GM19238 (cell line): ENCODE data around the gene DDX54.

ENCODE experiments used
- DNase-seq: peaks from one replicate; pipeline ENCODE4 v3.0.0; 2011; ENCODE audit warnings: low spot score; ENCODE audit not compliant: insufficient read length

Gene DDX54, protein sequence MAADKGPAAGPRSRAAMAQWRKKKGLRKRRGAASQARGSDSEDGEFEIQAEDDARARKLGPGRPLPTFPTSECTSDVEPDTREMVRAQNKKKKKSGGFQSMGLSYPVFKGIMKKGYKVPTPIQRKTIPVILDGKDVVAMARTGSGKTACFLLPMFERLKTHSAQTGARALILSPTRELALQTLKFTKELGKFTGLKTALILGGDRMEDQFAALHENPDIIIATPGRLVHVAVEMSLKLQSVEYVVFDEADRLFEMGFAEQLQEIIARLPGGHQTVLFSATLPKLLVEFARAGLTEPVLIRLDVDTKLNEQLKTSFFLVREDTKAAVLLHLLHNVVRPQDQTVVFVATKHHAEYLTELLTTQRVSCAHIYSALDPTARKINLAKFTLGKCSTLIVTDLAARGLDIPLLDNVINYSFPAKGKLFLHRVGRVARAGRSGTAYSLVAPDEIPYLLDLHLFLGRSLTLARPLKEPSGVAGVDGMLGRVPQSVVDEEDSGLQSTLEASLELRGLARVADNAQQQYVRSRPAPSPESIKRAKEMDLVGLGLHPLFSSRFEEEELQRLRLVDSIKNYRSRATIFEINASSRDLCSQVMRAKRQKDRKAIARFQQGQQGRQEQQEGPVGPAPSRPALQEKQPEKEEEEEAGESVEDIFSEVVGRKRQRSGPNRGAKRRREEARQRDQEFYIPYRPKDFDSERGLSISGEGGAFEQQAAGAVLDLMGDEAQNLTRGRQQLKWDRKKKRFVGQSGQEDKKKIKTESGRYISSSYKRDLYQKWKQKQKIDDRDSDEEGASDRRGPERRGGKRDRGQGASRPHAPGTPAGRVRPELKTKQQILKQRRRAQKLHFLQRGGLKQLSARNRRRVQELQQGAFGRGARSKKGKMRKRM

DNA sequence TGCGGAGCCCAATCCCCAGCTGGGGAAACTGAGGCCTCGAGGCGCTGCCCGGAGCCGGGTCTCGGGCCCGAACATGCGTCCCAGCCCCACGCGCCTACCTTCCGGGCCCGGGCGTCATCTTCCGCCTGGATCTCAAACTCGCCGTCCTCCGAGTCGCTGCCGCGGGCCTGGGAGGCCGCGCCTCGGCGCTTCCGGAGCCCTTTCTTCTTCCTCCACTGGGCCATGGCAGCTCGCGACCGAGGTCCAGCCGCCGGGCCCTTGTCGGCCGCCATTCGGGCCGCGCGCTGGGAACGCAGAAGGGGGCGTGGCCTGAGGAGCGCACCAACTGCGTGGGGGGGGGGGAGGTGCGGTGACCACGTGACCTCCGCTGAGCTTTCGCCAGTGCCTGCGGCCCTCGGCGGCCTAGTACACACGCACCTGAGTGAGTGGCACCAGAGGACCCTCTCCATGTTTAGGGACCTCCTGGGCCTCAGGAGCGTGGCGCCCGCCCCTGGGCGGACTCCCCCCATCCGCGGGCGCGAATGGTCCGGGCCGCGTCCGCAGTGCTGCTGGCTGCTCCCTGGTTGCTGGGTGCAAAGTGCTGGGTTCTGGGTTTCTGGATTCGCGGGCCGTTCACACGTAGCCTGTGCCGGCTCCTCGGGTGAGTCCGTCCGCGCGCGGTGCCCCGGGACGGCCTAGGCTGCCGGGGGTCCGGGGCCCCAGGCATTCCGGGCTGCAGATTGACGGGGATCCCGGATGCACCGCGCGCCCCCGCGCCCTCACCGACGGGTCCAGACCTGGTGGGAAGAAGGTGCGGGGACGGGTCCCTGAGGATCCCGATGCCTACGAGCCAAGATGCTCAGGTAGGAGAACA is at the start of gene DDX54, which contains the start of gene RITA1:
Gene DDX54 (minus strand): TSS at position 299 of the 853 bp plus-strand sequence. CDS start 27 bp downstream, at position 272.
Gene RITA1 (plus strand): TSS at position 542 of the 853 bp plus-strand sequence. CDS start 1,026 bp downstream, outside the sequence.
- peak; percentile 72 for DNase-seq

DNA sequence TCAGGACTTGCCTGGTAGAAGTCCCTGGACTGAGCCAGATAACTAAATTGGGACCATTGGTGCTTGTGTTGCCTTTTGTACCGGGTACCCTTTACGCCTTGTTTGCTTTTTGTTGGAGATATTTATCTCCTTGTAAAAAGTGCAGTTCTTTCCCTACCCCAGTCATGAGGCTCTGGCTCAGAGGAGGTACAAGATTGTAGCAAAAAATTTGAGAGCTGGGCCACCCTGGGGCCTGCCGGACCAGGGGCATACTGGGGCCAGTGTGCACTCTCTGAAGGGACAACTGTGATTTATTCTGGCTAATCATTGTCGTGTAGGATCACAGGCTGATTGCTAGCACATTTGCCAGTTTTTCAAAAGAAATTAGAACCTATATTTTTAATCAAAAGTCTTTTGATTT is 49.2 kb upstream of the DDX54 start:
- no peak for DNase-seq

DNA sequence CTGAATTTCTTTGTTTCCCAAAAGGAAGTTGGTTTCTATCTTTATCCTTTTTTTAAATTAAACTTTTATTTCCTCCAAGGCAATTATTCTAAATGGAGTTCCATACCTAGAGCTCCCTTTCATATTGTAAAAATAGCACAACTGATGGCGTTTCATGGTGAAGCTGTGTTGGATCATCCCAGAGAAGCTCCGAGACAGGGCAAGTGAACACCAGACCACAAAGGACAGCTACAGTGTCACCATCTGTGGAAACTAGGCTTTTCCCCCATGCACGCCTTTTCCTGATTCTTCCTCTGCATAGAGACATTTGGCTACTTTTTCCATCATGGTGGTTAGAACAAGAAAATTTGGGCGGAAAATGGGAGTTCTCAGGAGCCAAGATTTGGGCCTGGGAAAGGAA is 48.7 kb upstream of the DDX54 start:
- no peak for DNase-seq

DNA sequence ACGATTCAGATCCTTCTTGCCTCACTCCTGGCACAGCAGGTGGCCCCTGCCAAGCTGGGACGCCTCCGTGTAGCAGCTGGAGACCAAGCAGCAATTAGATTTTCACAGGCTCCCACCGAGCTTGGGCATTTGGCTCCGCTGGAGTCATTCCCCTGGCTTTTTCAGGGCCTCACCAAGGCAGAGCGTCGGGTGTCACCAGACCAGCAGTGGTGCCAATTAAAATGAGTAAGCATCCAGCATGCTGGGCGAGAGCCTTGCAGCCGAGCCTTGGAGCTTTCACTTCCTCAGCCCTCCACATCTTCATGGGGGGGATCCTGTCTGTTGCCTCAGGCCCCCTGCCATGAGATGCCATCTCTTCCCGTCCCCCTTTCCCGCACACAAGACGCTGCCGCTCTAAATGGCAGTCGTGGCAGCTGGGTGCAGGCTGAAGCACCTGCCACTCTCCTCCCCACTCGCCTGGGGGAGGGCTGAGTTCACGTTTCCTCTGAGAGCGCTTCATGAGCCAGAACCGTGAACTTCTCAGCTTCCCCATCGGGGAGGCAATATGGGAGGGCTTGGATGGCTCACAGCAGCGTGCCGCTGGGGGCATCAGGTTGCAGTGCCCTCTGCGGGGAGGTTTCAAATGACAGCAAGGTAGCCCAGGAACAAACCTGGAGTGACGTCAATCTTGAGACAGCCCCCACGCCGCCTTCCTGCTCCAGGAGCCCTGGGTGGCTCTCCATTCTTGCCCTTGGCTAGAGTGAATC is 47.7 kb upstream of the DDX54 start:
- DNase-seq, result peak; percentile 67

DNA sequence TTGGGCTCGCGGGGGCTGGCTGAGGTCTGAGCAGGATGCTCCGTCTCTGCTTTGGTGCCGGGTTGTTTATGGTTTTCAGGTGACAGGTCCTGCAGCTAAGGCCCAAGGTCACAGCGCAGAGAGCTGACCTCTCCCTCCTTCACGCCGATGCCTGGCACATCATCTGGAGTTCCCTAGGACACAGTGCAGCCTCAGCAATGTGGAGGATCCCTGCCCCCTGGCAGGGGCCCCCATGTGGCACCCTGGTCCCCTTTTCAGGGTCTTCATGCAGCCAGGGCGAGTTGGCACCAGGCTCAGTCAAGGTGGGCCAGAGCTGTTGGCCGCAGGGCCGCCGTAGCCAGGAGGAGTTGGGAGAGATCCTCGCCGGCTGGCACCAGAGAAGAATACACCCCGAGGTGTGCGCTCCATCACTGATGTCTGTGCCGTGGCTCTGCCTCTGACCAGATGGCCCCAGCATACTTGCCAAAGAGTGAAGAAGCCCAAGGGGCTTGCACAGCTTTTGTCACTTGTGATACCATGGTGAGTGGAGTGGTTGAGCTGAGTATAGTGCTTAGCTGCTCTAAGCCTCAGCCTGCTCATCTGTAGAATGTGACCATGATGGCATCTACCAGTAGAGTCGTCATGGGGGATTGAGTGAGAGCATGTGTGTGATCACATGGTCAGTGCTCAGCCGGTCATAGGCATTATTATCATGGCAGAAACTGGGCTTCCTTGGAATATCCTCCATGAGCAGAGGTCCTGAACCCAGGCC is 47.0 kb upstream of the DDX54 start:
- no peak for DNase-seq

DNA sequence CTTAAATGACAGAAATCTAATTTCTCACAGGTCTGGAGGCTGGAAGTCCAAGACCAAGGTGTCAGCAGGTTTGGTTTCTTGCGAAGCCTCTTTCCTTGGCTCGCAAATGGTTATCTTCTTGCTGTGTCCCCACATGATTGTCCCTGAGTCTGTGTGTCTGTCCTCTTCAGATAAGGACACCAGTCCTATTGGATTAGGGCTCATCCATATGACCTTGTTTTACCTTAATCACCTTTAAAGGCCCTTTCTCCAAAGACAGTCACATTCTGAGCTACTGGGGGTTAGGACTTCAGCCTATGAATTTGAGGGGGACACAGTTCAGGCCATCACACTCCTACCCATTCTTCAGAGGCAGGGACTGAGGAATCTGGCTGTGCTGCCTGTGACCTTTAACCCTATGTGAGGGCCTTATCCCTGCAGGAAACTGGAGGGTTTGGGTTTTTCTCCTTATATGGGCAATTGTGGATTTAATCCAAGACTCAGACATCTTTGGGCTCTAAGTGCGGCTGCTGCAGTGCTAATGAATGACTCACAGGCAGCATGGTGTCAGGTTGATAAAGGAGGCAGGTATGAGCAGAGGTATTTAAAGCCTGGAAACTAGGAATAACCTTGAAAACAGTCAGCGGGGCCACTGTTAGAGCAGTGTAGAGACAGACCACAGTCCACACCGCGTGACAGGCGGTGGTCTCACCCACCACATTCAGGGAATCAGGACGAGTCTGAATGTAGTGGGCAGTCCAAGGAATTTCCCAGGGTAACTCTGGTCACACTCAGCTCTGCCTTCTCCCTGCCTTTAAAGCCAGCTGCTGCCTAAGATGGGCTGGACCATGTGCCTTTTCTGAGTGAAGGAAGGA is 46.2 kb upstream of the DDX54 start:
- no peak for DNase-seq

DNA sequence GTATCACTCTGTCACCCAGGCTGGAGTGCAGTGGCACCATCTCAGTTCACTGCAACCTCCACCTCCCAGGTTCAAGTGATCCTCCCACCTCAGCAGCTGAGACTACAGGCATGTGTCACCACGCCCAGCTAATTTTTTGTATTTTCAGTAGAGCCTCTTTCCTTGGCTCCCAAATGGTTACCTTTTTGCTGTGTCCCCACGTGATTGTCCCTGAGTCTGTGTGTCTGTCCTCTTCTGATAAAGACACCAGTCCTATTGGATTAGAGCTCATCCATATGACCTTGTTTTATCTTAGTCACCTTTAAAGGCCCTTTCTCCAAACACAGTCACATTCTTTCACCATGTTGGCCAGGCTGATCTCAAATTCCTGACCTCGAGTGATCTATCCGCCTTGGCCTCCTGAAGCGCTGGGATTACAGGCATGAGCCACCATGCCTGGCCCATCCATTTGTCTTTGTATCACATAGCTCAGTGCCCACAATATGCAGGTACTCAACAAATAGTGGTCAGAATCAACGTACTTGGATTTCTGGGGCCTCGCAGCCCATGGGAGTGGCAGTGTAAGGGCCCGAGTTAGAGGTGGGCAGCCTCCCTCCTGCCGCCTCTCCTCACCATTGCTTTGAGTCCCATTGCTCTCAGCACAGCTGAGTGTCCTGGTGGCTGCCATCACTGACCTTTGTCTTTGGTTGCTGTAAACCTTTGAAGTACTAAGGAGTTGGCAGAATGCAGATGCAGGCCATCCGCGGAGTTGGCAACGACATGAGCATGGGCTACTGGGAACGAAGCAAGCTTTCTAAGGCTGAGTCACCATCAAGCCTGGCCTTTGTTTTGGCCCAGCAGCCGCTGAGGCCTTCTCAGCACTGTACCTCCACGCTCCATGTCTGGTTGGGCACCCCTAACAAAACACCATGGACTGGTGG is 45.3 kb upstream of the DDX54 start:
- DNase-seq, result no peak

DNA sequence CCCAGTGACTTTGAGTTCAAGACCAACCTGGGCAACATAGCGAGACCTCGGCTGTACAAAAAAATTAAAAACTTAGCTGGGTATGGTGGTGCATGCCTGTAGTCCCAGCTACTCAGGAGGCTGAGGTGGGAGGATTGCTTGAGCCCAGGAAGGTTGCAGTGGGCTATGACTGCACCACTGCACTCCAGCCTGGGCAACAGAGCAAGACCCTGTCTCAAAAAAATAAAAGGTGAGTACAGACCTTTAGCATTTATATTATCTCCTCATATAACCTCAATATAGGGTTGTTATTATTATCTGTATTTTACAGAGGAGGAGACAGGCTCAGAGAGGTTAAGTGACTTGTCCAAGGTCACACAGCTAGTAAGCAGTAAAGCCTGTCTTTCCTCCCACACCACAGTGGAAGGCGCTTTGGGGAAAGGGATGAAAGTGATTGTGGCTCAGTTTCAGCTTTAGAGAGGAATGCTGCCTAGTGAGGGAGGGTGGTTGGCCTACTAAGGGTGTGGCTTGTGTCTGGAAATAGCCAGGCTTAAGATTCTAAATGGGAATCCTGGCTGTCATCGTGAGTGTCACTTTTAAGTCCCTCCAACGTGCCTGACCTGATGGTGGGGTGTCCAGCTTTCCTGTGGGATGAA is 43.2 kb upstream of the DDX54 start:
- DNase-seq, result no peak

DNA sequence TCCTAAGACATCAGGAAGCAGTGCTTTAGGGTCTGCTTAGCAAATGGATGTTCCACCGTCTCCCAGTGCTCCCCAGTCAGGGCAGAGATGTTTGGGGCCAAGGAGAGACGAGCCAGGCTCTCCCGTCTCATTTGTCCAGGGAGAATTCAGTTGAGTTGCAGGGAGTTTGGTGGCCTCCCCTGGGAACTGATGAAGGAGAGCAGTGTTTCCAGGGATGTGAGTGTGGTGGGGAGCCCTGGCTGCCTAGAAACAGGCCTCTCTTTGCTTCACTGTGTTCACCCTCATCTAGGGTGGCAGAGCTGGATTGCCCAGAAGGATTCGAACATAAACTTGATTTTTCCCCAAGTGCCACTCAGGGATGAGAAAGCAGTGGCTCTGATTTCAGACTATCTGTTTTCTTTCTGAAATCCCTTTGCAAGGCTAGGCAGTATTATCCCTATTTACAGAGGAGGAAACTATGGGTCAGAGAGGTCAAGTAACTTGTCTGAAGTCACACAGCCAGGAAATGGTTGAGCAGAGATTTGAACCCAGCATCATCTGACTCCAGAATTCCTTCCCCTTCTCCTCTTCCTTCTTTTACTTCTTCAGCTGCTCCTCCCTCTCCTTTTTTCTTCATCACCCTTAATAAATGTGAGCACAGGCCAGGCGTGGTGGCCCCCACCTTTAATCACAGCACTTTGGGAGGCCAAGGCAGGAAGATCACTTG is 42.6 kb upstream of the DDX54 start:
- DNase-seq, result no peak

DNA sequence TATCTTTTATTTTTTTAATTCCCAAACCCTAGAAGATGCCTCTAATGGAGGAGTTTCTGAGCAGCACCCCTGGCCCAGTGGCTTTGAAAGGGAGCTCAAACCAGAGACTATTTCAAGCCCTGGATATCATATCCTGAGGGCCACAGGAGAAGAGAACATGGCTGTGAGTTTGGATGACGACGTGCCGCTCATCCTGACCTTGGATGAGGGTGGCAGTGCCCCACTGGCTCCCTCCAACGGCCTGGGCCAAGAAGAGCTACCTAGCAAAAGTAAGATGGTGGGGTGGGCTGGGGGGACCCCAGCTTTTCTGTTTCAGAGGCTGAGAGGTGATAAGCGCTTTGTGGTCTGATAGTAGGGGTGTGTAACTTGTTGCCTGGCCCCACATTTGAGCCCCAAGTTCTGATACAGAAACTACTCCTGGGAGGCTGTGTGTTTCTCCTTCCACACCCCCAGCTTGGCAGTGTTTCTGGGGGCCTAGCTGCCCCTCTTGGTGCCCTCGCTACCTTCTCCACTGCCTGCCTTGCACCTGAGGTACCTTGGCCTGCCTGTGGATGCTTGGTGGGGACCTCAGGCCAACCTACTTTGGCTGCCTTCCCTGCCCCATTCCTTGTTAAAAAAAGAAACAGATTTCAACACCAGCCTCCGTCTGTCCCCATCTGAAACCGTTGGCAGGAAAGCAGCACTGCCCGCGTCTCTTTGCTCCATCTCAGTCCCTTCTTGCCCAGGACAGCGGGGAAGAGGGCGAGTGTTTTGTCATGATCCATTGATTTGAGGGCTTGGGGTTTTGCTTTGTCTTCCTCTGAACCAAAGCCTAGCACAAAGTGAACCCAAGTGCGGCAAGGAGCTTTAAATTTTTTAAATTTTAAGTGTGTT is 41.7 kb upstream of the DDX54 start:
- no peak for DNase-seq

DNA sequence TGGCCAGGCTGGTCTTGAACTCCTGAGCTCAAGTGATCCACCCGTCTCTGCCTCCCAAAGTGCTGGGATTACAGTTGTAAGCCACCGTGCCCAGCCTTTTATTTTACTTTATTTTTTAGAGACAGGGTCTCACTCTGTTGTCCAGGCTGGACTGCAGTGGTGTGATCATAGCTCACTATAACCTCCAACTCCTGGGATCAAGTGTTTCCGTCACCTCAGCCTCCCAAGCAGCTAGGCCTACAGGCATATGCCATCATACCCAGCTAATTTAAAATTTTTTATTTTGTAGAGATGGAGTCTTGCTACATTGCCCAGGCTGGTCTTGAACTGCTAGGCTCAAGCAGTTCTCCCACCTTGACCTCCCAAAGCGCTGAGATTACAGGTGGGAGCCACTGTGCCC is 39.7 kb upstream of the DDX54 start:
- no peak for DNase-seq

DNA sequence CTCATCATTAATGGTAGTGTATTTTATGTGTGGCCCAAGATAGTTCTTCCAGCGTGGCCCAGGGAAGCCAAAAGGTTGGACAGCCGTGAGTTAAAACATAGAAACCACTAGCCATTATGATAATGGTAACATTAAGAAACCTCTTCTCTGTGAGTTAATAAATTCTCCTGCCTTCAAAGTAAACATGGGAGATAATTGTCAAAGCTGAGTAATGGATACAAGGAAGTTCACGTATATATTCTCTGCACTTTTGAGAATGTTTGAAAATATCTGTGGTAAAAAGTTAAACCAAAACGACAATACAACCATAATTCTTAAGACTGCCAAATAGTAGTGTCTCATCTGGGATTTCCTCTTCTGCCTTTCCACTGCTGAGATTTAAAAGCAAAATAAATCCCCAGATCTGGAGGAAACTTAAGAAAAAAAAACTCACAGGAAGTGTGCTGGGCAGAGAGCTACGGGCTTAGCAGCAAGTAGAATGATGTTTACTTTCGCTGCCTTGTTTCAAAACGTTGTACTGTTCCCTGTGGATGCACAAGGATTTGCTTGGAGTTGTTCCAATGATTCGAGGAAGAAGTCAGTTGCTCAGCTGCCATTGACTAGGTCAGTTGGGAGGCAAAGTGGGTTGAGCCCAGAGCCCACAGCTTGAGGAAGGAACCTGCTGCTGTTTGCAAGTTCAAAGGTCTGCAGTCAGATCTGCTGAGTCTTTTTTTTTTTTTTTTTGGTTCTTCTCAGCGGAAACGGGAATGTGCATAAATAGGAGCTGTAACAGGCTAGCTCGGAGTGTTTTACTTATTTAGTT is 37.7 kb upstream of the DDX54 start:
- no peak for DNase-seq

DNA sequence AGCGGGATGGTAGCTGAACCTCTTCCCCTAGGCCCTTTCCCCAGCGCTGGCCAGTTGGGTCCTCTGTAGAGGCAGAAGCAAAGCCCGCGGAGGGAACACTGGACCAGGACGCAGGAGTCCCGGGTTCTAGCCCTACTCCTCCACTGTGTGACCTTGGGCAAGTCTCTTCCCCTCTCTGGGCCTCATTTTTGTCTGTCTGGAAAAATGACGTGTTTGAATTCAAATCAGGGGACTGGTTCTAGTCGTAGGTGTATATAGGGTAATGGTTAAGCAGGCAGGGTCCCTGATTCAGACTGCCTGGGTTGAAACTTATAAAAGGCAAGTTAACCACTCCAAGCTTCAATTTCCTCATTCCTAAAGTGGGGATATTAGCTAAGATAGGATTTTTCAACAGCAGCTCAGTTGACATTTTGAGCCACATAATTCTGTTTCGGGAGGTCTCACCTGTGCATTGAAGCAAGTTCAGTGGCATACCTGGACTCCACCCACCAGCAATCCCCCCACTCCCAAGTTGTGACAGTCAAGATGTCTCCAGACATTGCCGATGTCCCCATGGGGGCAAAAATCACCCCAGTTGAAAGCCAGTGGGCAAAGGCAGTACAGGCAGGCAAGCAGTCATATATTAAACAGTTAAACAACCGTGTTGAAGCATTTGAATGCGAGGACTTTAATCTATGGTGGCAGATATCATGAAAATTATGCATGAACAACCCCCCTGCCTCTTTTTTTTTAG is 36.9 kb upstream of the DDX54 start:
- DNase-seq, result no peak
